ENCODE measurements around the gene KMO.

DNA sequence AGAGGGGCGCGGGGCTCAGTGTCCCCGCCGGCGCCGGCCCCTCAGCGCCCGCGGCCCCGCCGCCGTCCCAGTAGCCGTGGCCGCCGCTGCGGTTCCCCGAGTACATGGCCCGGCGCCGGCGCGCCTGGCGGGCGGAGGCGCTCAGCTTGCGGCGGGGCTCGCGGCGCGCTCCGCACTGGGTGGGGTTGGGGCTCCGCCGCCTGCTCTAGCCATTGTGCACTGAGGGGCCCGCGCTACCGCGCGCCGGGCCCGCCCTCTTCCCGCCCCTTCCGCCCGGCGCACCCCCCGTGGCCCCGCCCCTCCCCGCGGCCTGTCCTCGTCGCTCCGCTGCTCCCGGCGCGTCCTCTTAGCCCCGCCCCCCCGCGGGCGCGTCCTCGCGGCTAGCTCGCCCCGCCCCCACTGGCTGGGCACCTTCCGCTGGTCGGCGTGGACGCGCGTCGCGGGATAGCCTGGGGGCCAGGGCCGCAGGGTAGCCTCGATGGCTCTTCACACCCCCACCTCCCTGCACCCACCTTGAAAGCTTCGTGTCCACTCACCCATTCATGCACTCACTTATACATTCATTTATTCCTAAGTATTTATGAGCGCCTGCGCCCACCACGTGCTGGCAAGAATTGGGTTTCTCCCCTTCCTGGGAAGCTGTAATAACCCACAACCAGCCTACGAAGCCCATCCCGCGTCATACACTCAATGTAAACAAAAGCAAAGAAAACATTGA lies 108.1 kb downstream of the KMO start, which contains the start of the genes CHML and OPN3:
- TF ChIP-seq CTCF (IDR thresholded peaks at IDR 0.05; ENCODE audit: insufficient read depth, low read depth, low read length) (no peak), EZH2 (IDR thresholded peaks at IDR 0.05; ENCODE audit: insufficient read depth, low read length) (no peak)

Measured in astrocyte (in vitro differentiated cells and primary cell).